NCI-H1048 (cell line): ENCODE data around the gene SMAD1.
"Not testable (repeated sequence)": the region's sequence is repeated elsewhere in the genome, so short reads cannot be mapped to it uniquely, and the experiment has no call there.

Experiments used
- DNase-seq: peaks from one replicate; lab custom pipeline; 2025; lab: John Stamatoyannopoulos, UW

Gene SMAD1

DNA sequence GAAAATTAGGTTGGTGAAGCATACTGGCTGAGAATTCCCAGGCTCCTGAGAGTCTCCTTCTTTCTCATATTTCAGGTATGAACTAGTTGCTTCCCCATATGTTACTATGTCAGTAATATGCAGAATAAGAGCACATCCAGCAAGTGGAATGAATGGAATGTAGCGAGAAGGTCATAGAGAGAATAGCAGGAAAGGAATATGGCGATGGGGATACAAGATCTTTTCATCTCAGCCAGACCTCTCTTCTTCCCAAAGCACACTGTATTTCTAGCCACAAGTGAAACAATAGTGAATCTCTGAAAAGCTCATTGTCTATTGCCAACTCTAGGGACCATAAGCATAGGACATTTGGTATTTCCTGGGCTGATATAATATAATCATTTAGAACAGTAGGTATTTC is 82.9 kb downstream of the SMAD1 start:
- DNase-seq = no peak

DNA sequence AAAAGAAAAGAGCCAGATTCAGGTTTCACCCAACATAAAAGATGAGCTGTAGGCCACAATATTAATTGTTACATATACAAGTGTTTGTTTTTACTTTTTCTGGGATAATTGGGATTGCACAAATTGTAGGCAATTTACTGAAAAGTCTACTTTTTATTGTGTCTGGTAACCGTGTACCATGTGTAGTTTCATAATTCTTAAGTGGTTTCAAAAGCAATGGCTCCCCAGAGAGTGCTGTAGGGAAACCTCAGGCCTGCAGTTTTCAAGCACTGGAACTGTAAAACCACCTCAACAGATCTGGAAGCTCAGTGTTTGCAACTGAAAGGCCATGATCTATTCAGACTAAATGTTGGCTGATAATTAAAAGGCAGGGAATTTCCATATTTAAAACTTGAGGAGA is 83.7 kb downstream of the SMAD1 start:
- no peak for DNase-seq

DNA sequence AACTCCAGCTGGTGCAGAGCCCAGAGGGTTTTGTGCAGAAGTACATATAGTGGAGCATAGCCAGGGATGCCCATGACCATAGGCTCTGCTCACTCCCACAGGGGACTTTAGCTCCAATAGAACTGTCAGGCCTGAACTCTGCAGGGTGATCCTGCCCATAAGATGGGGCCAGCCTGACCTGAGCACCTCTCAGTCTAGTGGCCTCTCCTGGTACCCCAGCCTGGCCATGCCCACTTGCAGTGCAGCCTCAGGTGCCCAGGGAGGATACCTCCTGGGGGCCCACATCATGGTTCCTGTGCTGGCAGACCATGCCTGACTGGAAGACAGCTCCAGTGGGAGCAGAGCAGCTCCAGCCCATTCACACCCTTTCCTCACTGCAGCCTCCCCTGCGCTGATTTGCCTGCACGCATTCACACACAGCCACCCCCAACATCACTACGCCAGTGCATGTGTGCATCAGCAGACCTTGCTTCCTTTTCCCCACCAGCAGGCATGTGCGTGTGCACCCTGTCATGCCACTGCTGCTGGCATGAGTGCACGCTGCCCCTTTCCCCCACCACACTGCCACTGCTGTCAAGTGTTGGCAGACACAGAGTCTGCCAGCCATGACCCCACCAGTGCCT is 84.5 kb downstream of the SMAD1 start:
- no peak for DNase-seq

DNA sequence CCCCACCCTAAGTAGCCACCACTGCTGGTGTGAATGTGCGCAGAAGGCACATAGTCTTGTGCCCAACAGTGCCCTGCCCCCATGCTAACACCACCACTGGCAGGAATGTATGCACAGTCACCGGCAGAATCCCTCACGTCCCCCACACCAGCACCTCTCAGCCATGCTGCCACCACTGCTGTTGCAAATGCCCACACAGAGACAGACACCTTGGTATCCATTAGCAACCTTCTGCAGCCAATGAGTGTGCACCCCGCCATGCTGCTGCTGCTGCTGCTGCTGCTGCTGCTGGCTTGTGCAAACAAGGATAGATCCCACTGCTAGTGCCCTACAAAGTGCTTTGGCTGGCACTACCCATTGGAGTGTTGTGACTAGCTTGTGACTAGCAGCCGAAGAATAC is 85.1 kb downstream of the SMAD1 start:
- DNase-seq = no peak

DNA sequence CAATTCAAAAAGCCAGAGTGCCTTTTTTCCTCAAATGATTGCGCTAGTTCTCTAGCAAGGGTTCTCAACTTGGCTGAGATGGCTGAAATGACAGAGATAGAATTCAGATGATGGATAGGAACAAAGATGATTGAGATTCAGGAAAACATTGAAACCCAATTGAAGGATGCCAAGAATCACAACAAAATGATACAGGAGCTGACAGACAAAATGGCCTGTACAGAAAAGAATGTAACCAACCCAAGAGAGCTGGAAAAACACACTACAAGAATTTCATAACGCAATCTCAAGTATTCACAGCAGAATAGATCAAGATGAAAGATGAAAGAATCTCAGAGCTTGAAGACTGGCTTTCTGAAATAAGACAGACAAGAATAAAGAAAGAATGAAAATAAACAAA is 85.9 kb downstream of the SMAD1 start:
- DNase-seq = no peak

DNA sequence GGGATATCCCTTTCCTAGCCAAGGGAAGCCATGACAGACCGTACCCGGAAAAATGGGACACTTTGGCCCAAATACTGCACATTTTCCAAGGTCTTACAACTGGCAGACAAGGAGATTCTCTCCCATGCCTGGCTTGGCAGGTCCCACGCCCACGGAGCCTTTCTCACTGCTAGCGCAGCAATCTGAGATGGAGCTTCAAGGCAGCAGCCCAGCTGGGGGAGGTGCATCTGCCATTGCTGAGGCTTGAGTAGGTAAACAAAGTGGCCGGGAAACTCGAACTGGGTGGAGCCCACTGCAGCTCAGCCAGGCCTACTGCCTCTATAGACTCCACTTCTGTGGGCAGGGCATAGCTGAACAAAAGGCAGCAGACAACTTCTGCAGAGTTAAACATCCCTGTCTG is 92.9 kb downstream of the SMAD1 start:
- not testable (repeated sequence) for DNase-seq

DNA sequence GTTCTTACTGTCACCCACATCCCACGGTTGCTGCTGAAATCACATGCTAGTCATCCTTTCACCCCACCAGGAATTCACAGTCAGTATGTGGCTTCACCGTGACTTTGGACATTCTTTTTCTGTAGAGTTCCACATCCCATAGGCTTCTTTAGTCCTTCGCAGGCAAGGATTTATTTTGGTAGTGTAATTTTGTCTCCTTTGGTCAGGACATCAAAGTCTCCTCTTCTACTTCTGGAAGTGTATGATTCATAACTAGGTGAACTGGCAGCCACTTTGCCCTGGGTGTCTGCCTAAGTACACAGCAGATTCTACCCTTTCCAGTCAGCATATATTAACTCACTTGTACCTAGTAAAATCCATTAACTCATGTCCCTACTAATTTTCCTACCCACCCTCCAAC is 99.3 kb downstream of the SMAD1 start:
- DNase-seq = no peak

DNA sequence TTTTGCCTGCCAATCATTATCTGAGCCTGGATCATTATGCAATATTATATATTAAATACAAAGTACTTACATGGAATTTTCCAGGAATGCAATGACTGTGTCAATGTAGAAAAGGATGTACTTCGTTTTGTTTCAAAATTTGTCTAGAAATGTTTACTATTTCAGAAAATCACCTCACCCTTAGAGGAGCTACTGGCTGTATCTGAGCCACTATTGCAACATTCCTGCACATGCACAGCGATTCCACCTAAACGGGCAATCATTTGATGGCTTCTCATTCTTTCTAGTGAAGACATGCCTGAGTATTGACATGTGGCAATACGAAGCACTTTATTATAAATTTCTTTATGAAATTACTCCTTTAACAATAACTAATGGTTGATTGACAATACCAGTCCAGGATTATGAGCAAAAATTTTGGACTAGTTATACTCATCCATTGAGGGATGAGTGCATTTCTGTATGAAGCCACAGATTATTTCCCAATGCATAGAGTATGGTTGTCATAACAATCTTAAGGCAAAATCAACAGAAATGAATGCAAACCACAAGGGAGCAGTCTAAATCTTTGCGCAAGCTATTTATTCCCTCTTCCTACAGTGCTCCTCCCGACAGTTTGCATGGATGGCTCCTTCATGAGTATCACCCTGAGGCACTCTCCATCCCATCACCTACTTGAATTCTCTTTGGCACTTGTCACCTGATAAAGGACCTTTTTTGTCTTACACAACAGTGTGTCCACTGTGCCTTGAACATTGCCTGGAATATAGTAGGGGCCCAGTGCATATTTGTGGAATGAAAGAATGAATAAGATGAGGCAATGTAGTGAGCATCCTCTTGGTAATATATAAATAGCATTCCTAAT is 101.8 kb downstream of the SMAD1 start:
- DNase-seq = no peak

DNA sequence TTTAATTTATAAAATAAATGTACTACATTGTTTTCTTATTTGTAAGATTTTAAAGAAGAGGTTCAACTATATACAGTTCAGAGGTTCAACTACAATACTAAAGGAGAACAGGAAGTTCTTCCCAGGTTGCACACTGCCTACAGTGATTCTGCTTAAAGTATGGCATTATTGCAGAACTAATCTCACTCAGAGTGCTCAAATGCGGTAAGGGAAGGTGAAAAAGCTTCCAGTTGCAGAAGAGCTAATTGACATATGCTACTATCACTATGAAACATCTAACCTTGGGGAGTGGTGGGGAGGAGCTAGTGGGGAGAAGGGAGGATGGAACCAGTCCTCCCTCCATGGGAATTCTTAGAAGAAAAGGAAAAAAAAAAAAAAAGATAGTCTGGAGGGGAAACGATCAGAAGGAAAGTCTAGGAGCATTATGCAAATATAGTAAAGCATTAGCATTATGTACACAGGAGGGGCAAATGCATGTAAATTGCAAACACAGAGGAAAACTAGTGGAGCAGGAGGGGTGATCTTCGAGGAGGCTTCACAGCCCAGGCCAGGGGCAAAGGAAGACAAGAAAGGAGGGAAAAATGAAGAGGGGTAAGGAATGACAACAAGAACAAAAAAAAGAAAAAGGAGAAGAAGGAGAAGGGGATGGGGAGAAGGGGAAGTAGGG is 105.6 kb downstream of the SMAD1 start:
- DNase-seq = no peak

DNA sequence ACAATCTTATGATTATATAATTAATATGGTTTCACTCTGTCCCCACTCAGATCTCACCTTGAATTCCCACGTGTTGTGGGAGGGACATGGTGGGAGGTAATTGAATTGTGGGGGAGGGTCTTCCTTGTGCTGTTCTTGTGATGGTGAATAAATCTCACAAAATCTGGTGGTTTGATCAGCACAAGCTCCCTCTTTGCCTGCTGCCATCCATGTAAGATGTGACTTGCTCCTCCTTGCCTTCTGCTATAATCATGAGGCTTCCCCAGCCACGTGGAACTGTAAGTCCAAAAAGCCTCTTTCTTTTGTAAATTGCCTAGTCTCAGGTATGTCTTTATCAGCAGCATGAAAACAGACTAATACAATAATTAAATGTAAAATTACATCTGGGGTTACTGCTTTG is 107.7 kb downstream of the SMAD1 start:
- not testable (repeated sequence) for DNase-seq

DNA sequence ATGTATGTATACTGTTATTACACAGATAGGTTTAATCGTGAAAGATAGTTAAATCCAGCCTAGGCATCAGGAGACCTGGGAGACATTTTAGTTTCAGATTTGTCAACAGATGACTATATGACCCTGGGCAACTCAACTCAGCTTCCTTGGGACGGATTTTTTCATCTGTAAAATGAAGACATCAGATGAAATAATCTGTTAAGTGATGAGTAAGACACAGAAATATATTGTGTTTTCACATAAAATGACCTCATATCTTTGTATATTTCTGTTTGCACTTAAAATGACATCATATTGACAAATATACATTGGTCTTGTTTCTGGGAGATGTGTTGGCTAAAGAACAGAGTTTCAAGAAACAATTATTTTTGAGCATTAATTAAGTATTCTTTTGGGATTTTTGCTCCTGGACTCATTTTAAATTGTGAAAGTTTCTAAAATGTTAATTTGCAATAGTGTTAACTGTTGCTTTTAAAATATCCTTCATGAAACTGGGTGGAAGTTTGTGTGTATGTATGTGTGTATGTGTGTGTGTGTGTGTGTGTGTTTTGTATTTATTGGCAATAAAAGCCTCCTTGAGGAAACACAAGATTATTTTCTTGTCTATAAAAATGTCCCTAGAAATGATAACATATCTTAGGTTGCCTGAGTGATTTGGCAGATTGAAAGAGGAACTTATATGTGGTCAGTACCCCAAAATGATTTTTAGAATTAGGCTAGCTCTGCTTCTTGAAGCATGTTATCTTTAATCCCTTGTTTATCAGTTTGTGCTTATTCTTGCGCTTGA is 108.5 kb downstream of the SMAD1 start:
- DNase-seq = no peak

DNA sequence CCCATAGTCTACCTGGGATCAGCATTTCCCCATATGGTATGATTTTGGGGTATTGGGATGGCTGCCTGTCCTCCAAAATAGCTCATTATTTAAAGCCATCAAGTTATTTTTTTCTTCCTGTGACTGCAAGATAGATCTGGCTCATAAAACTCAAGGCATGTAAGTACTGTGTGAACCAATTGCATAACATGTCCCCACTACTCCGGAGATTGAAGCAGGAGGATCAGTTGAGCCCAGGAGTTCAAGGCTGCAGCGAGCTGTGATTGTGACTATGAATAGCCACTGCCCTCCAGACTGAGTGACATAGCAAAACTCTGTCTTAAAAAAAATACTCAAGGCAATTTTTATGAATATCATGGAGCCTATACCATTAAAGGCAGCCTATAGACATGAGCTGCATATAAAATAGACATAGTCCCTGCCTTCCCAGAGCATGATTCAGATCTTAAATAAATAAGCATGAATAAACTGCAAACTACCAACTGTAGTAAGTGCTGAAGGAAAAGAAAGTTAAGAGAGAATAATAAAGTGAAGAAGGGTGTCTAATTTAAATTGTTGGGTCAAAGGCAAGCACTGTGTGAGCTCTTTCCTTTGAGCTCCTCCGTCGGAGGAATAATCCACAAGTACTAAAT is 120.6 kb downstream of the SMAD1 start:
- no peak for DNase-seq

DNA sequence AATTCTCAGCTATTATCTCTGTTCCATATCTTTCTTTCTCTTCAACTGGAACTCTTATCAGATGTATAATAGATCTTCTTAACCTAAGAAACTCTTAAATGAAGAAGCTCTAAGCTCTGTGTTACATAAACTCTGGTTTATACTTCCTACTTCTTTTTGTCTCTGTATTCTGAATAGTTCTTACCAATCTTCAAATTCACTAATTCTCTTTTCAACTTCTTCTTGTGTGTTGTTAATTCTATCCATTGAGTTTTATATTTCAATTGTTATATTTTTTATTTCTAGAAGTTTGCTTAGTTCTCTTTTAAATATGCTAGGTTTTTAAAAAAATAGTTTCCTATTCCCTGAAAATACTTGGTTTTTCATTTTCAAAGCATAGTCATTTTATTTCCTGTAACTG is 124.3 kb downstream of the SMAD1 start:
- no peak for DNase-seq
